Endothelial cell of umbilical vein (primary cell): ENCODE results near the gene OR9Q1.

Experiments
- CTCF ChIP-seq, 2 donors: IDR thresholded peaks; 1 replicate in 1 of 2; 2 replicates in 1 of 2; pipeline ENCODE4 v1.5.1; 2011; ENCODE audit warnings: low read length in 2 of 2, mild to moderate bottlenecking in 2 of 2, moderate library complexity in 2 of 2, control low read depth in 1 of 2, inconsistent platforms in 1 of 2, low read depth in 1 of 2; ENCODE audit not compliant: insufficient read depth in 1 of 2; ENCODE audit errors: extremely low read depth in 1 of 2
- EZH2 ChIP-seq: IDR thresholded peaks from 2 replicates; pipeline ENCODE4 v1.6.1; 2012; ENCODE audit warnings: borderline replicate concordance, low read depth, mild to moderate bottlenecking, moderate library complexity, low read length, inconsistent platforms; ENCODE audit not compliant: severe bottlenecking
- MAX ChIP-seq: IDR thresholded peaks from 2 replicates; pipeline ENCODE4 v1.6.1; 2011; ENCODE audit not compliant: insufficient read depth, insufficient read length
- MYC ChIP-seq: IDR thresholded peaks from one replicate; pipeline ENCODE4 v1.6.1; 2011; ENCODE audit warnings: mild to moderate bottlenecking, low read depth, low read length
- POLR2A ChIP-seq: IDR thresholded peaks from 2 replicates; pipeline ENCODE4 v1.6.1; 2012; ENCODE audit warnings: low read depth, mild to moderate bottlenecking, control low read depth, low read length
- POLR2AphosphoS5 ChIP-seq: IDR thresholded peaks from 2 replicates; pipeline ENCODE4 v1.6.1; 2012; ENCODE audit warnings: low read depth, mild to moderate bottlenecking, control low read depth, low read length, moderate library complexity; ENCODE audit not compliant: insufficient read depth

DNA sequence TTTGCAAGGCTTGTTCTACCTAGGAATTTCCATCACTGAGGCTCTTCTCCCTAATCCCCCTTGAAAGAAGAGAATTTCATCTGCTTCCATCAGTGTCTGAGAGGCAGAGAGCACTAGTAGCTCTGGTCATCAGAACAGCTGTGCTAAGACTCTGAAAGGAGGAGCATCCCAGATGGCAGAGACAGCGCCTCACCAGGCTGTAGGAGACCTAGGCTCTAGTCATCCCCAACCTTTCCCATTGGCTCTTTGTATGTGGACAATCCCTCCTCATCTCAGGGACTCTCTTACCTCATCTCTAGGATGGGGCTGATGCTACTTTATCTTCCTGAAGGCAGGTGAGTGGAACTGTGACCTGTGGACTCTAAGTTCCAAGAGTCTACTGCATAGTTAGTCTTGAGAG, 110.5 kb downstream of the OR9Q1 start:
- TF ChIP-seq POLR2A (no peak), CTCF (IDR thresholded peaks at IDR 0.05; ENCODE audit: extremely low read depth in 1 of 2, insufficient read depth in 1 of 2, low read depth in 1 of 2, low read length in 2 of 2) (no peak), MYC (no peak), EZH2 (no peak), MAX (no peak), POLR2AphosphoS5 (no peak)
